IMR-90 (cell line): Measurements from ENCODE around the gene AMT.

ENCODE experiments used
- CEBPB ChIP-seq: IDR thresholded peaks from 2 replicates; pipeline ENCODE4 v1.6.1; 2012; ENCODE audit warnings: low read depth, low read length, improper control_type of control experiment
- CHD1 ChIP-seq: IDR thresholded peaks from 2 replicates; pipeline ENCODE4 v1.6.1; 2012; ENCODE audit warnings: low read depth, low read length, improper control_type of control experiment
- CTCF ChIP-seq: conservative IDR thresholded peaks from 2 replicates; pipeline ENCODE4 v1.5.1; 2012; ENCODE audit warnings: mild to moderate bottlenecking, low read depth, low read length, improper control_type of control experiment
- ELK1 ChIP-seq: fragments of 150-350 bp; IDR thresholded peaks from 2 replicates; pipeline ENCODE4 v1.6.1; 2016; ENCODE audit warnings: low read depth, mild to moderate bottlenecking, low read length, moderate library complexity, borderline replicate concordance
- FOS ChIP-seq: fragments of 150-350 bp; IDR thresholded peaks from 2 replicates; pipeline ENCODE4 v1.6.1; 2016; ENCODE audit warnings: low read depth, low read length
- MAFK ChIP-seq: IDR thresholded peaks from 2 replicates; pipeline ENCODE4 v1.6.1; 2012; ENCODE audit warnings: low read depth, low read length, improper control_type of control experiment
- MAZ ChIP-seq: IDR thresholded peaks from 2 replicates; pipeline ENCODE4 v1.6.1; 2012; ENCODE audit warnings: low read depth, mild to moderate bottlenecking, low read length, improper control_type of control experiment, moderate library complexity, borderline replicate concordance
- MXI1 ChIP-seq: IDR thresholded peaks from 2 replicates; pipeline ENCODE4 v1.6.1; 2012; ENCODE audit warnings: low read depth, mild to moderate bottlenecking, low read length, moderate library complexity, borderline replicate concordance
- POLR2A ChIP-seq: IDR thresholded peaks from 2 replicates; pipeline ENCODE4 v1.6.1; 2012; ENCODE audit warnings: mild to moderate bottlenecking, low read depth, low read length
- RAD21 ChIP-seq: IDR thresholded peaks from 2 replicates; pipeline ENCODE4 v1.6.1; 2012; ENCODE audit warnings: low read length, improper control_type of control experiment
- SMC3 ChIP-seq: fragments of 150-350 bp; IDR thresholded peaks from 2 replicates; pipeline ENCODE4 v1.6.1; 2016; ENCODE audit warnings: low read depth, mild to moderate bottlenecking, antibody characterized with exemption, low read length, moderate library complexity
- USF2 ChIP-seq: fragments of 150-350 bp; IDR thresholded peaks from 2 replicates; pipeline ENCODE4 v1.6.1; 2017; ENCODE audit warnings: mild to moderate bottlenecking, antibody characterized with exemption, low read length, low read depth

- TF ChIP-seq ELK1 (no peak), POLR2A (no peak), RAD21 (no peak), SMC3 (no peak), CTCF (no peak), CEBPB (no peak), MXI1 (no peak), USF2 (no peak), MAFK (no peak), FOS (no peak), MAZ (no peak), CHD1 (no peak)
These were observed at the start of gene AMT for GRCh38 chr3:49422379-49423248.
